Uterus (tissue), 4 donors: ENCODE data around the gene ABT1. TPM values are rescaled to one million over a fixed set of nuclear protein-coding genes. Genes with fewer than 3 reads are reported as not detected.

ENCODE experiments used
- DNase-seq, 2 donors: peaks; one replicate each; pipeline ENCODE4 v3.0.0-alpha.2; 2019 to 2020
- H3K27ac ChIP-seq, 2 donors: fragments of 200-600 bp; sonication (generic); 1 replicate in 1 of 2; 2 replicates in 1 of 2; pipeline ENCODE4 v1.5.1; 2016 to 2018
- H3K27me3 ChIP-seq, 2 donors: fragments of 200-600 bp; sonication (generic); one replicate each; pipeline ENCODE4 v1.5.1; 2018 to 2019; ENCODE audit warnings: control low read depth in 1 of 2
- H3K36me3 ChIP-seq, 2 donors: fragments of 200-600 bp; sonication (generic); one replicate each; pipeline ENCODE4 v1.5.1; 2019; ENCODE audit warnings: control low read depth in 1 of 2
- H3K4me1 ChIP-seq, 2 donors: fragments of 200-600 bp; sonication (generic); one replicate each; pipeline ENCODE4 v1.5.1; 2018 to 2019; ENCODE audit warnings: control low read depth in 1 of 2
- H3K4me3 ChIP-seq, 2 donors: fragments of 200-600 bp; sonication (generic); 1 replicate in 1 of 2; 2 replicates in 1 of 2; pipeline ENCODE4 v1.5.1; 2018 to 2019; ENCODE audit warnings: mild to moderate bottlenecking in 1 of 2
- H3K9me3 ChIP-seq, 2 donors: fragments of 200-600 bp; sonication (generic); one replicate each; pipeline ENCODE4 v1.5.1; 2019; ENCODE audit warnings: control low read depth in 1 of 2
- CTCF ChIP-seq, 4 experiments: fragments of 200-600 bp in 2 of 4; fragments of 450-650 bp in 2 of 4; sonication (generic) in 2 of 4; IDR thresholded peaks; one replicate each; pipeline ENCODE4 v1.5.1; 2016 to 2019; ENCODE audit warnings: antibody characterized with exemption in 4 of 4, mild to moderate bottlenecking in 2 of 4, moderate library complexity in 1 of 4
- POLR2A ChIP-seq, 2 donors: fragments of 450-650 bp; IDR thresholded peaks; one replicate each; pipeline ENCODE4 v1.6.1; 2016; ENCODE audit warnings: antibody characterized with exemption in 2 of 2, mild to moderate bottlenecking in 1 of 2, moderate library complexity in 1 of 2
- intact Hi-C: fragments of 100-400 bp; cut with DNase I; formaldehyde crosslinking; loops from one replicate; pipeline ENCODE4 v1.15.1; 2023; ENCODE audit warnings: low total_unique reads
- total RNA-seq, 4 donors: library from RNA; depleted of rRNA in 3 of 4; stranded (reverse); fragments of >200 nt in 3 of 4; gene quantifications; one replicate each; pipeline versions ENCODE4 v1.1.0 to v1.2.4, GENCODE V29; 2014 to 2023
- donor health status: DM: yes; HTN: yes; CAD: no.

Gene ABT1
- total RNA-seq, 4 donors from 2014 or later, result 10.5 to 18.7 (median 16.1) TPM

- intact Hi-C loops, result no loop called here
- TF ChIP-seq POLR2A (IDR thresholded peaks at IDR 0.05) (no peak), CTCF (IDR thresholded peaks at IDR 0.05) (no peak)
- Histone ChIP-seq H3K9me3 (no peaks in the 10 kb centered on the region), H3K4me3 (no peak overlapping the region), H3K36me3 (no peaks in the 10 kb centered on the region), H3K27ac (no peak overlapping the region), H3K4me1 (no peaks in the 10 kb centered on the region), H3K27me3 (peaks cover 0 to 17% of the 10 kb centered on the region in 2 donors)
- DNase-seq, result no peak
These were observed 16.4 kb downstream of the ABT1 start for GRCh38 chr6:26613201-26613600.

DNA sequence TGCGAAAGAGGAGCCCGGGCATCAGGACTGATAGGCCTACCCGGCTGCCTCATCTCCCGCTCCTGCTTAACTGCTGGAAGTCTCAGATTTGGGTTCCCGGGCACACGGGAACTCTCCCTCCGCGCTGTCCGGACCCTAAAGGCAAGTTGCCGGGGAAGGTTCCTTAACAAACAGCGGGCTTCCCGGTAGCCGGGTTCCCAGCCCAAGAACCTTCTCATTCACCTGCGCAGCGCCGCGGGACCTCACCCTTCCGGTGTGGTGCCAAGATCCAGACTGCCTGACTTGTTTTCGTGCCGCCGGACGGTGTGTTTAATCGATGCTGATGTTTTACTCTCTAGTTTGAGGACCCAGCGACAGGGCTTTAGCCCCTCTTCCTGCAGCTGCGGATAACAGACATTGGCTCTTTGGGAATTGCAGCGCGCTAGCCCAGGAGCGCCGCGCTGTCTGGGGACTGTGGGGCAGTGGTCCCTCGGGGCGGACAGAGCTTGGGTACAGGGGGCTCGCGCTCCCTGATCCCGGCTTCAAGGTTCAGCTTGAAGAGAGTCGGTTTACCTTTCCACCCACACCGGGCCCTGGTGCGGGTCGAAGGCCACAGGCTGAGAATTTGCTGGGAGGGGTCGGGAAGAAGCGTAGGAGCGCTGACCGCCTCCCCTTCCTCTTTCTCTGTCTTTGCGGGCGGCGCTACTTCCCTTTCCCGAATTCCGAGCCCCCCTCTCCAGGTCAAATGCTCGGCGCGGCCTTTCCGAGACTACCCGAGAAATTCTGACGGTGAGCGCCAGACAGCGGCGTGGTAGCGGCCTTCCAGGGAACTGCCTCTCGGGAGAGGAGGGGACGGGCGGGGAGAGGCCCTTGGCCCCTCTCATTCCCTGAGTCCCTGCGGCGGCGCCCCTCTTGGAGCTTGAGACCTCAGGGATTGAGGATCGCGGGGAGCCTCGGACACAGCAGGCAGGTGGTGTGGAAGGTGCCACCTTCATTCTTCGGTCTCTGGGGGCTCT is 17.2 kb downstream of the ABT1 start:
- no peak for DNase-seq
- Histone ChIP-seq H3K27ac (no peak overlapping the region), H3K27me3 (peaks cover 0 to 17% of the 10 kb centered on the region in 2 donors), H3K36me3 (no peaks in the 10 kb centered on the region), H3K9me3 (no peaks in the 10 kb centered on the region), H3K4me1 (no peaks in the 10 kb centered on the region), H3K4me3 (peak overlapping the region; percentile 2 to 3)
- intact Hi-C loops, result no loop called here
- TF ChIP-seq CTCF (IDR thresholded peaks at IDR 0.05) (no peak), POLR2A (IDR thresholded peaks at IDR 0.05) (no peak)

- TF ChIP-seq CTCF (IDR thresholded peaks at IDR 0.05) (no peak), POLR2A (IDR thresholded peaks at IDR 0.05) (no peak)
- Histone ChIP-seq H3K27ac (no peak overlapping the region), H3K9me3 (peaks cover 0 to 6% of the 10 kb centered on the region in 2 donors), H3K4me3 (no peak overlapping the region), H3K27me3 (no peaks in the 10 kb centered on the region), H3K36me3 (no peaks in the 10 kb centered on the region), H3K4me1 (no peaks in the 10 kb centered on the region)
- DNase-seq, result no peak
- intact Hi-C loops, result no loop called here
These were observed 26.6 kb downstream of the ABT1 start for GRCh38 chr6:26623339-26623859.

DNA sequence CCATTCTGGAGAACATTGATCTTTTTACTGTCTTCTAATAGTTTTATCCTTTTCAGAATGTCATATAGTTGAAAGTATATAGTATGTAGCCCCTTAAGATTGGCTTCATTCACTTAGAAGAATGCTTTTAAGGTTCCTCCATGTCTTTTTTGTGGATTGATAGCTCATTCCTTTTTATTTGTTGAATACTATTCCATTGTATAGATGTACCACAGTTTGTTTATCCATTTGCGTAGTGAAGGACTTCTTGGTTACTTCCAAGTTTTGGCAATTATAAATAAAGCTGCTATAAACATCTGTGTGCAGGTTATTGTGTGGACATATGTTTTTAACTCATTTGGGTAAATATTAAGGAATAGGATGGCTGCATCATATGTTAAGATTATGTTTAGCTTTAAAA is 27.8 kb downstream of the ABT1 start:
- no peak overlapping the region for H3K4me3 ChIP-seq
- no peak for TF ChIP-seq POLR2A (IDR thresholded peaks at IDR 0.05)
- no peak for TF ChIP-seq CTCF (IDR thresholded peaks at IDR 0.05)
- intact Hi-C loops, result no loop called here
- H3K9me3 ChIP-seq, result peaks cover 0 to 6% of the 10 kb centered on the region in 2 donors
- no peaks in the 10 kb centered on the region for H3K4me1 ChIP-seq
- DNase-seq, result no peak
- H3K27me3 ChIP-seq, result no peaks in the 10 kb centered on the region
- no peaks in the 10 kb centered on the region for H3K36me3 ChIP-seq
- H3K27ac ChIP-seq, result no peak overlapping the region

GRCh38 chr6:26627843-26628242 is 31.1 kb downstream of the ABT1 start:
- Histone ChIP-seq H3K27ac (no peak overlapping the region), H3K4me1 (no peaks in the 10 kb centered on the region), H3K27me3 (no peaks in the 10 kb centered on the region), H3K9me3 (peaks cover 0 to 6% of the 10 kb centered on the region in 2 donors), H3K4me3 (no peak overlapping the region), H3K36me3 (no peaks in the 10 kb centered on the region)
- intact Hi-C loops, result no loop called here
- no peak for DNase-seq
- TF ChIP-seq CTCF (IDR thresholded peaks at IDR 0.05) (no peak), POLR2A (IDR thresholded peaks at IDR 0.05) (no peak)
